Ovary (tissue), 3 donors: ENCODE data around the gene ZBED2.

Source experiments
- POLR2A ChIP-seq: fragments of 450-650 bp; IDR thresholded peaks from one replicate; pipeline ENCODE4 v1.6.1; 2017; ENCODE audit warnings: antibody characterized with exemption, mild to moderate bottlenecking, moderate library complexity
- TF ChIP-seq, protein P1 (sequence below), 3 donors: fragments of 450-650 bp in 2 of 3; fragments of 200-600 bp in 1 of 3; IDR thresholded peaks; one replicate each; pipeline versions ENCODE4 v1.5.1 to v1.8.0; 2016 to 2022; ENCODE audit warnings: antibody characterized with exemption in 3 of 3, mild to moderate bottlenecking in 1 of 3
- donor health status: DM: no; HTN: no; CAD: no.

- TF ChIP-seq, protein P1, sequence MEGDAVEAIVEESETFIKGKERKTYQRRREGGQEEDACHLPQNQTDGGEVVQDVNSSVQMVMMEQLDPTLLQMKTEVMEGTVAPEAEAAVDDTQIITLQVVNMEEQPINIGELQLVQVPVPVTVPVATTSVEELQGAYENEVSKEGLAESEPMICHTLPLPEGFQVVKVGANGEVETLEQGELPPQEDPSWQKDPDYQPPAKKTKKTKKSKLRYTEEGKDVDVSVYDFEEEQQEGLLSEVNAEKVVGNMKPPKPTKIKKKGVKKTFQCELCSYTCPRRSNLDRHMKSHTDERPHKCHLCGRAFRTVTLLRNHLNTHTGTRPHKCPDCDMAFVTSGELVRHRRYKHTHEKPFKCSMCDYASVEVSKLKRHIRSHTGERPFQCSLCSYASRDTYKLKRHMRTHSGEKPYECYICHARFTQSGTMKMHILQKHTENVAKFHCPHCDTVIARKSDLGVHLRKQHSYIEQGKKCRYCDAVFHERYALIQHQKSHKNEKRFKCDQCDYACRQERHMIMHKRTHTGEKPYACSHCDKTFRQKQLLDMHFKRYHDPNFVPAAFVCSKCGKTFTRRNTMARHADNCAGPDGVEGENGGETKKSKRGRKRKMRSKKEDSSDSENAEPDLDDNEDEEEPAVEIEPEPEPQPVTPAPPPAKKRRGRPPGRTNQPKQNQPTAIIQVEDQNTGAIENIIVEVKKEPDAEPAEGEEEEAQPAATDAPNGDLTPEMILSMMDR (IDR thresholded peaks at IDR 0.05) = no peak
- TF ChIP-seq POLR2A = no peak
Observed at GRCh38 chr3:111607240-111607920, 12.2 kb upstream of the ZBED2 start.
